Measurements from ENCODE around the gene MRPL49. TPM values are rescaled to one million over a fixed set of nuclear protein-coding genes. Genes with fewer than 3 reads are reported as not detected.
A peak's percentile ranks its signal among the peaks of the same experiment; 100 is the strongest.

The MRPL49 gene
- total and polyA plus RNA-seq, 2 of the 13 experiments (the other 11 are each of a cell fraction or from before 2014, with no cell fraction given) = 39.2 to 53.3 TPM

DNA sequence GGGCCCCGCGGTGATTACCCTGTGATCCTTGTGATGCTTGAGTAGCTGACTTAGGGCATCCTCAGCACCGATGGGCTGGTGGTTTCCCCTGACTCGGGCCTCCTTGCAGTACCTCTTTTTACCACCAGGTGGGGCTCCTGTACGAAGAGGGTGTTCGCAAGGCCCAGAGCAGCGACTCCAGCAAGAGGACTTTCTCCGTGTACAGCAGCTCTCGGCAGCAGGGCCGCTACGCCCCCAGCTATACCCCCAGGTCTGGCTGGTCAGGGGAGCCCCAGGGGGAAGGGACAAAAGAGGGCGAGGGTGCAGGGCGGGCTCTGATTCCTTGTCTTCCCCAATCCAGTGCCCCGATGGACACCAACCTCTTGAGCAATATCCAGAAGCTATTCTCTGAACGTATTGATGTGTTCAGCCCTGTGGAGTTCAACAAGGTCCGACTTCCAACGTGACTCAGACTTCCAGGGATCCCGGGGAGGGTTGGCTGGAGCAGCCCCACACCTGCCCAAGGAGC, 11.7 kb upstream of the MRPL49 start (continued):
- TF ChIP-seq ZIK1 (CRISPR knock-in tag; IDR thresholded peaks at IDR 0.05; ENCODE audit: borderline replicate concordance, low read depth) = no peak
- TF ChIP-seq YEATS2 (CRISPR knock-in tag; IDR thresholded peaks at IDR 0.05; ENCODE audit: borderline replicate concordance) = no peak; the same call in 1 of the 2 replicates
- TF ChIP-seq MLLT10 (CRISPR knock-in tag; IDR thresholded peaks at IDR 0.05) = no peak
- TF ChIP-seq, protein P1, sequence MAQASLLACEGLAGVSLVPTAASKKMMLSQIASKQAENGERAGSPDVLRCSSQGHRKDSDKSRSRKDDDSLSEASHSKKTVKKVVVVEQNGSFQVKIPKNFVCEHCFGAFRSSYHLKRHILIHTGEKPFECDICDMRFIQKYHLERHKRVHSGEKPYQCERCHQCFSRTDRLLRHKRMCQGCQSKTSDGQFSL (CRISPR knock-in tag; IDR thresholded peaks at IDR 0.05) = no peak
- no peak for TF ChIP-seq CAMTA2 (CRISPR knock-in tag; IDR thresholded peaks at IDR 0.05; ENCODE audit: borderline replicate concordance)
- no peak for TF ChIP-seq NONO (IDR thresholded peaks at IDR 0.05)
- TF ChIP-seq NONO (CRISPR knock-in tag; conservative IDR thresholded peaks at IDR 0.05) = no peak
- no peak for TF ChIP-seq SUZ12 (IDR thresholded peaks at IDR 0.05; ENCODE audit: low read depth, low read length)
- TF ChIP-seq PITX1 (CRISPR knock-in tag; IDR thresholded peaks at IDR 0.05) = no peak
- no peak for TF ChIP-seq SOX5 (CRISPR knock-in tag; IDR thresholded peaks at IDR 0.05; ENCODE audit: borderline replicate concordance)
- TF ChIP-seq ZNF253 (CRISPR knock-in tag; IDR thresholded peaks at IDR 0.05; ENCODE audit: borderline replicate concordance) = no peak
- TF ChIP-seq, protein P2, sequence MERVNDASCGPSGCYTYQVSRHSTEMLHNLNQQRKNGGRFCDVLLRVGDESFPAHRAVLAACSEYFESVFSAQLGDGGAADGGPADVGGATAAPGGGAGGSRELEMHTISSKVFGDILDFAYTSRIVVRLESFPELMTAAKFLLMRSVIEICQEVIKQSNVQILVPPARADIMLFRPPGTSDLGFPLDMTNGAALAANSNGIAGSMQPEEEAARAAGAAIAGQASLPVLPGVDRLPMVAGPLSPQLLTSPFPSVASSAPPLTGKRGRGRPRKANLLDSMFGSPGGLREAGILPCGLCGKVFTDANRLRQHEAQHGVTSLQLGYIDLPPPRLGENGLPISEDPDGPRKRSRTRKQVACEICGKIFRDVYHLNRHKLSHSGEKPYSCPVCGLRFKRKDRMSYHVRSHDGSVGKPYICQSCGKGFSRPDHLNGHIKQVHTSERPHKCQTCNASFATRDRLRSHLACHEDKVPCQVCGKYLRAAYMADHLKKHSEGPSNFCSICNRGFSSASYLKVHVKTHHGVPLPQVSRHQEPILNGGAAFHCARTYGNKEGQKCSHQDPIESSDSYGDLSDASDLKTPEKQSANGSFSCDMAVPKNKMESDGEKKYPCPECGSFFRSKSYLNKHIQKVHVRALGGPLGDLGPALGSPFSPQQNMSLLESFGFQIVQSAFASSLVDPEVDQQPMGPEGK (CRISPR knock-in tag; IDR thresholded peaks at IDR 0.05) = no peak
- TF ChIP-seq ZNF546 (CRISPR knock-in tag; conservative IDR thresholded peaks at IDR 0.05) = no peak
- TF ChIP-seq ZNF614 (CRISPR knock-in tag; IDR thresholded peaks at IDR 0.05; ENCODE audit: borderline replicate concordance) = 0 out of 2 replicates have a peak, but pooled peaks have one; percentile 44
- TF ChIP-seq RFX5 (IDR thresholded peaks at IDR 0.05; ENCODE audit: low read depth, low read length) = no peak
- no peak for TF ChIP-seq REPIN1 (CRISPR knock-in tag; IDR thresholded peaks at IDR 0.05; ENCODE audit: borderline replicate concordance, low read depth)
- TF ChIP-seq FLYWCH1 (CRISPR knock-in tag; IDR thresholded peaks at IDR 0.05) = no peak
- TF ChIP-seq, protein P3, sequence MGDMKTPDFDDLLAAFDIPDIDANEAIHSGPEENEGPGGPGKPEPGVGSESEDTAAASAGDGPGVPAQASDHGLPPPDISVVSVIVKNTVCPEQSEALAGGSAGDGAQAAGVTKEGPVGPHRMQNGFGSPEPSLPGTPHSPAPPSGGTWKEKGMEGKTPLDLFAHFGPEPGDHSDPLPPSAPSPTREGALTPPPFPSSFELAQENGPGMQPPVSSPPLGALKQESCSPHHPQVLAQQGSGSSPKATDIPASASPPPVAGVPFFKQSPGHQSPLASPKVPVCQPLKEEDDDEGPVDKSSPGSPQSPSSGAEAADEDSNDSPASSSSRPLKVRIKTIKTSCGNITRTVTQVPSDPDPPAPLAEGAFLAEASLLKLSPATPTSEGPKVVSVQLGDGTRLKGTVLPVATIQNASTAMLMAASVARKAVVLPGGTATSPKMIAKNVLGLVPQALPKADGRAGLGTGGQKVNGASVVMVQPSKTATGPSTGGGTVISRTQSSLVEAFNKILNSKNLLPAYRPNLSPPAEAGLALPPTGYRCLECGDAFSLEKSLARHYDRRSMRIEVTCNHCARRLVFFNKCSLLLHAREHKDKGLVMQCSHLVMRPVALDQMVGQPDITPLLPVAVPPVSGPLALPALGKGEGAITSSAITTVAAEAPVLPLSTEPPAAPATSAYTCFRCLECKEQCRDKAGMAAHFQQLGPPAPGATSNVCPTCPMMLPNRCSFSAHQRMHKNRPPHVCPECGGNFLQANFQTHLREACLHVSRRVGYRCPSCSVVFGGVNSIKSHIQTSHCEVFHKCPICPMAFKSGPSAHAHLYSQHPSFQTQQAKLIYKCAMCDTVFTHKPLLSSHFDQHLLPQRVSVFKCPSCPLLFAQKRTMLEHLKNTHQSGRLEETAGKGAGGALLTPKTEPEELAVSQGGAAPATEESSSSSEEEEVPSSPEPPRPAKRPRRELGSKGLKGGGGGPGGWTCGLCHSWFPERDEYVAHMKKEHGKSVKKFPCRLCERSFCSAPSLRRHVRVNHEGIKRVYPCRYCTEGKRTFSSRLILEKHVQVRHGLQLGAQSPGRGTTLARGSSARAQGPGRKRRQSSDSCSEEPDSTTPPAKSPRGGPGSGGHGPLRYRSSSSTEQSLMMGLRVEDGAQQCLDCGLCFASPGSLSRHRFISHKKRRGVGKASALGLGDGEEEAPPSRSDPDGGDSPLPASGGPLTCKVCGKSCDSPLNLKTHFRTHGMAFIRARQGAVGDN (CRISPR knock-in tag; IDR thresholded peaks at IDR 0.05) = peak; percentile 58
- TF ChIP-seq, protein P4, sequence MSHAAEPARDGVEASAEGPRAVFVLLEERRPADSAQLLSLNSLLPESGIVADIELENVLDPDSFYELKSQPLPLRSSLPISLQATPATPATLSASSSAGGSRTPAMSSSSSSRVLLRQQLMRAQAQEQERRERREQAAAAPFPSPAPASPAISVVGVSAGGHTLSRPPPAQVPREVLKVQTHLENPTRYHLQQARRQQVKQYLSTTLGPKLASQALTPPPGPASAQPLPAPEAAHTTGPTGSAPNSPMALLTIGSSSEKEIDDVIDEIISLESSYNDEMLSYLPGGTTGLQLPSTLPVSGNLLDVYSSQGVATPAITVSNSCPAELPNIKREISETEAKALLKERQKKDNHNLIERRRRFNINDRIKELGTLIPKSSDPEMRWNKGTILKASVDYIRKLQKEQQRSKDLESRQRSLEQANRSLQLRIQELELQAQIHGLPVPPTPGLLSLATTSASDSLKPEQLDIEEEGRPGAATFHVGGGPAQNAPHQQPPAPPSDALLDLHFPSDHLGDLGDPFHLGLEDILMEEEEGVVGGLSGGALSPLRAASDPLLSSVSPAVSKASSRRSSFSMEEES (CRISPR knock-in tag; IDR thresholded peaks at IDR 0.05) = no peak
- no peak for TF ChIP-seq PCBP1 (IDR thresholded peaks at IDR 0.05; ENCODE audit: borderline replicate concordance, low read depth, low read length)
- TF ChIP-seq CENPX (CRISPR knock-in tag; IDR thresholded peaks at IDR 0.05) = no peak
- no peak for TF ChIP-seq GATA4 (IDR thresholded peaks at IDR 0.05; ENCODE audit: borderline replicate concordance, low read depth)
- no peak for TF ChIP-seq ZFP82 (CRISPR knock-in tag; IDR thresholded peaks at IDR 0.05; ENCODE audit: borderline replicate concordance)
- TF ChIP-seq IRF2 (CRISPR knock-in tag; IDR thresholded peaks at IDR 0.05) = 0 out of 2 replicates have a peak, but pooled peaks have one; percentile 24
- no peak for TF ChIP-seq ZNF652 (CRISPR knock-in tag; IDR thresholded peaks at IDR 0.05; ENCODE audit: borderline replicate concordance, low read depth)

All from HepG2 (cell line).